ENCODE results near the gene AP5Z1.

The AP5Z1 gene

DNA sequence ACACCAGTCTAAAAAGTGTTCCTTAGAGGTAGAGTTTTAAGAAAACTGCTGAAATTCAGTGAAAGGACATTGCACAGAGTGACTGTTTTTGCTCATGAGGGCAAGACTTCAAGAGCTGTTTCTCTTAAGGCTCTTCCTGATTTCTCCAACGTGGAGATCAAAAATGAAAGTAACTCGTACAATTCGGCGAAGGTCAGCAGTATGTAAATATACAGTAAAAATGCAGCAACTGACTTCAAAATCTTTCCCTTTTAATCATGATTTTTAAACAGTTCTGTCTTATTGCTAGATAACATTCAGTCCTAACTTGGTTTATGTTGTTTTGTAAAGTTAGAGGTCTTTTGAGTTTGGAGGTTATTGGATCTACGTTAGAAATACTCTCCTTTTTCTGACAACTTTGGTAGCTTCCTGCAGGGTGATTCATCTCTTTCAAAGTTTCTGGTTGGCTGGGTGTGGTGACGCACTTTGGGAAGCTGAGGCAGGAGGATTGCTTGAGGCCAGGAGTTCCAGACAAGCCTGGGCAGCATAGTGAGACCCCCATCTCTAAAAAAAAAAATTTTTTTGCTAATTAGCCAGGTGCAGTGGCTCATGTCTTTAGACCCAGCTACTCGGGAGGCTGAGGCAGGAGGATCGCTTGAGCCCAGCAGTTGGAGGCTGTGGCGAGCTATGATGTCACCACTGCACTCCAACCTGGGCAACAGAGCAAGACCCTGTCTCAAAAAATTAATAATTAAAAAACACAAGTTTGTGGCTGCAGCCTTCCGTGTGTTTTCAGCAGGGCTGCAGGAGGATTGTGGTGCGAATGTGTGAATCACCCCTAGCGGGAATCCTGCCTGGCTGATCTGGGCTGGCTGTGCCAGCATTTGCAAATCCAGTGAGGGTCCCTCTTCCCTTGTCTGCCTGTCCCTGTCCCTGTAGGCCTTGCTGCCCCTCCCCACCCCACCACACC, 29.2 kb upstream of the AP5Z1 start:
- DNase-seq, result peak; percentile 38

DNA sequence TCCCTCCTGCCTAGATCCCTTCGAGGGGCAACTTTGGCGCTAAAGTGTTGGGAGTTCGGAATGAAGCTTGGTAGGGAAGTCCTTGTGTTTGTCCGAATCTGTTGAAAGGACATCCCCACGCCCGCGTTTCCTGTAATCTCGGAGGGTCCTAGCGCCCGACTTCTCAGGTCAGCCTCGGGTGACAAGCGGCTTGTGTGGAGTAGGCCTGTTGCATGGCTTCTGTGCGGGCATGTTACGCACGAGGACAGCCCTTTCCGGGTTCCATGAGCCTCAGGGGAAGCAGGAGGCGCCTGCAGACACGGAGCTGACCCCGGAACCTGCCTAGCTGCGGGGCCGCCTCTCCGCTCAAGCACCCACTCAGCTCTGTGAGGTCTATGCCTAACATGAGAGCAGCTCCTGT, 28.4 kb upstream of the AP5Z1 start:
- DNase-seq, result no peak

- DNase-seq, result no peak
Observed at GRCh38 chr7:4747746-4748145, 27.7 kb upstream of the AP5Z1 start.

- no peak for DNase-seq
Observed at GRCh38 chr7:4748231-4748681, 27.2 kb upstream of the AP5Z1 start.

GRCh38 chr7:4749363-4749762, 26.1 kb upstream of the AP5Z1 start:
- DNase-seq, result no peak

- DNase-seq, result no peak
Observed at GRCh38 chr7:4749798-4750197, 25.6 kb upstream of the AP5Z1 start.

GRCh38 chr7:4751398-4751947, 23.9 kb upstream of the AP5Z1 start:
- no peak for DNase-seq

- DNase-seq, result peak; percentile 85
Observed at GRCh38 chr7:4753598-4754432, 21.6 kb upstream of the AP5Z1 start.

DNA sequence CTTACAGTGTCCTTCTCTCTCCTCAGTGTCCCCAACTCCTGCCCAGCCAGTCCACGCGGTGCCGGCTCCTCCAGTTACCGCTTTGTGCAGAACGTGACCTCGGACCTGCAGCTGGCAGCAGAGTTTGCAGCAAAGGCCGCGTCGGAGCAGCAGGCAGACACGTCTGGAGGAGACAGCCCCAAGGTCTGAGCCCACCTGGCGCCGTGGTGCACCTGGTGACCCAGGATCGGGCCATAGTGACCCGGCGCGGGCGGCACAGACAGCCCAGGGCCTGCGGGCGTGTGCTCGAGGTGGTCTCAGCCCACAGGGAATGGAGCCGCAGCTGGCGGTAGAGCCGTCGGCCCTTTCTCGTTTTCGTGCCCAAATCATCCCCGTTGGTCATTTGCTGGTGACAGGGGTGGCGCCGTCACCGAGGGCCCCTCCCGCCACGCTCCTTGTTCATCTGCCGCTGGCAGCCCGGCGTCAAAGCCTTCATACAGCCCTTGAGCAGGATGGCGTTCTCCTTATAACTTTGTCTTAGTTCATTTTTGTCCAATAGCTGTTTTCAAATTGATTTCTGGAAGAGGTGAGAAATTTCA, 20.9 kb upstream of the AP5Z1 start:
- no peak for DNase-seq

DNA sequence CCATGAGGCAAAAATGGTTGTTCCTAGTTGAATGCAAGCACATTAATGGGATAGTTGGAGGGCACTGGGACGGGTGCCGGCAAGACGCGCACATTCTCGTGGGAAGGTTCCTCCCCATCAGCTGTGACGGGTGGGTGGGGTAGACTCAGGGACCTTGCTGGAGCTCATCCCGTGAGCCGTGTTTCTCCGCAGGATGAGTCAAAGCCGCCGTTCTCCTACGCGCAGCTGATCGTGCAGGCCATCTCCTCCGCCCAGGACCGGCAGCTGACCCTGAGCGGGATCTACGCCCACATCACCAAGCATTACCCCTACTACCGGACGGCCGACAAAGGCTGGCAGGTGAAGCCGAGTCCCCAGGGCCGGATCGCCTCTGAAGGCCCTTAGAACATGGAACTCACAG, 20.4 kb upstream of the AP5Z1 start:
- DNase-seq, result no peak

DNA sequence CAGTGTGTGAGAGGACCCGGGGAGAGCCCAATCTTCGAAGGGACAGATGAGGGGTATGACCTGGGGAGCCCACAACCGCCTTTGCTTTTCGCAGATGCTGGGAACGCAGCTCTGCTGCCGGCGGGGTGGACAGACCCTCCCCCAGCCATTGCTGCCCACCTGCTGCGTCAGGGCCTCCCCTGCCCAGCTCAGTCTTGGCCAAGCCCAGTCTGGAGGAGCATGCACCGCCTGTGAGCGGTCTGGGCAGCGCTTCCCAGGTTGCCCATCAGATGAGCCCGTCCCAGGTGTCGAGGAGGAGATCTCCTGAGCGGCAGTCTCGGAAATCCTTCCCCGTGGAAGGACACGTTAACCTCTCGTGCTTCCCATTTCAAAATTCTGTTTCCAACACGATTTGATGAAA, 17.3 kb upstream of the AP5Z1 start:
- DNase-seq, result no peak

DNA sequence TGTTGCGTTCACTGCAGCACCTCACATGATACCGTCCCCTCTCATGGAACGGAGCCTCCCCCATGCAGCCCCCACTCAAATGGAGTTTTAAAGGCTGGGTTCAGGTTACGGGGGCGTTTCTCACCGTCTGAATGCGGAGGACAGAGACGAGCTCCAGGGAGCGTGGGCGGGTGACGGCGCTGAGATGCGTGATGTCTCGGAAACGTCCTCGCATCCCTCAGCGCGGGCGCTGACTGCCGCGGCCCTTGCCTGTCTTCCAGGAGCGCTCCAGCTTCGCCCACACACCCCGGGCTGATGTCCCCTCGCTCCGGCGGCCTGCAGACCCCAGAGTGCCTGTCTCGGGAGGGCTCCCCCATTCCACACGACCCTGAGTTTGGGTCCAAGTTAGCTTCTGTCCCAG, 16.6 kb upstream of the AP5Z1 start:
- DNase-seq, result no peak

- no peak for DNase-seq
Observed at GRCh38 chr7:4759211-4759610, 16.2 kb upstream of the AP5Z1 start.

DNA sequence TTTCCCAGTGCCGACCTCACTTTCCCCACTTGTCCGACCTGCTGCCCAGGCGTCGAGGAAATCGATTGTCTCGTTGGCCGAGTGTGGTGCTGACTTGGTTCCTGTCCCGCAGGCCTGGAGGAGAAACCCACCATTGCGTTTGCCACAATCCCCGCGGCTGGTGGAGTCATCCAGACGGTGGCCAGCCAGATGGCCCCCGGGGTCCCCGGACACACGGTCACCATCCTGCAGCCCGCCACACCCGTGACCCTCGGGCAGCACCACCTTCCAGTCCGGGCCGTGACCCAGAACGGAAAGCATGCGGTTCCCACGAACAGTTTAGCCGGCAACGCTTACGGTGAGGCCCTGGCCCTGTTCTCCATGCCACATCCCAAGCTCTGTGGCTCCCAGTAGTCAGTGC, 14.5 kb upstream of the AP5Z1 start:
- no peak for DNase-seq

DNA sequence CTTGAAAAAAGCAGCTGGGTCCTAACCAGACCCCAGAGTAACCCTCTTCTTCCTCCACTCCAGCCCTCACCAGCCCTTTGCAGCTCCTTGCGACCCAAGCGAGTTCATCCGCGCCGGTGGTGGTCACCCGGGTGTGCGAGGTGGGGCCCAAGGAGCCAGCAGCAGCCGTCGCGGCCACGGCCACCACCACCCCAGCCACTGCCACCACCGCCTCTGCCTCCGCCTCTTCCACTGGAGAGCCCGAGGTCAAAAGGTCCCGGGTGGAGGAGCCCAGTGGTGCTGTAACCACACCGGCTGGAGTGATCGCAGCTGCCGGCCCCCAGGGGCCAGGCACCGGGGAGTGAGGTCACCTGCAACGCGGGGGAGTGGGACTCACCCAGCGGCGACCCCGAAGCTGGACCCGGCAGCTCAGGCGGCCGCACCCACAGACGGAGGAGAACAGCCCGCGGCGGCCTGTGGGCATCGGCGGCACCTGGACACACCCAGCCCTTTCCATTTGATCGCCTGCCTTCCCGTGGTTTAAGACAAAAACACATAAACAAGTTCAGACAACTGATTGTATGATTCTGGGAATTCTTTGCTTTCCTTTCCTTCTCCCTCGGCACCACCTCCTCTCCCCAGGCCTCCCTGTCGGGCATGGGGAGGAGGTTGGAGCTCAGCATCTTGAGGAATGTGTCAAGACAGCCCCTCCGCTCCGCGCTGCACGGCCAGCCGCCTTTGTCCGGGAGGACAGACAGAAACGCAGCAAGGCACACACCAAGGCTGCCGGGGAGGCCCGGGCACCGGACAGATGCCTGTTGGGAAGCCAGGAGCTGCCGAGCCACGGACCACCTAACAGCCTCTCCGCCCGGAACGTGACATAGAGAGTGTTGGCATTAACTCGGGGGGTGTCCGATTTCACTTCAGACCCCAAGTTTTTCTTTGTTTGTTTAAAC, 13.0 kb upstream of the AP5Z1 start:
- DNase-seq, result no peak

DNA sequence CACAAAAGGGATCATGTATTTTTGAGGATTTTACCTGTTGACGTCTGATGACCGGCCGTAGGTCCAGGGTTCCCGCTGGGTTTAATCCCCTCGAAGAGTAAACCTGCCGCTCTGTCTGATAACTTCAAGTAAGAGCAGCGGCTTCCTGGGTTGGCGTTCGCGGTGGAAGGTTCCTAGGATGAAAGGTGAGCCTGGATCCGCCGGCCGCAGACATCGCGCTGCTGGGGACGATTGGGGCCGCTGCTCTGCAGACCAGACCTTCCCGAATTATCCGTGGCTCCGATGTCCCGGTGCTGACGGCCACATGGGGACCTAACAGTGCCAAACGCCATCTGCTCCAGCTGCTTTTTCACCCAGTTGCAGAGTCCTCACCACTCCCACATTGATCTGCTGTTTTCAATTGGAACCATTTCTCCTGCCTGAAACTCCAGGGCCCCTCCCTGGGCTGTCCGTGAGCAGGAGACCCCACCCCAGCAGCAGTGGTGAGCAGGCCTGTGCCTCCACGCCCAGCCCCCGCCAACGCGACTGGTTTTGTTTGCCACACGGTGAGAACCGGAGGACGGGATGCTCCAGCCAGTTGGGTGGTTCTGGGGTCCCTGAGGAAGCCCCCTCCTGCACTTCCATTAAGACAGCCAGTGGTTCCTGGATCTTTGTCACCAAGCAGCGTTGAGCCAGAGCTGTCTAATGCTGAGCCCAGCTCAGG, 12.2 kb upstream of the AP5Z1 start:
- DNase-seq, result no peak

GRCh38 chr7:4763794-4764185, 11.6 kb upstream of the AP5Z1 start:
- no peak for DNase-seq

GRCh38 chr7:4764402-4765007, 10.9 kb upstream of the AP5Z1 start:
- no peak for DNase-seq

GRCh38 chr7:4765776-4766490, 9.5 kb upstream of the AP5Z1 start:
- DNase-seq, result no peak

Data from CD4-positive, alpha-beta T cell treated with Interleukin-10 for 1 hour (primary cell).